ENCODE data around the gene PRKAG2.

The PRKAG2 gene

DNA sequence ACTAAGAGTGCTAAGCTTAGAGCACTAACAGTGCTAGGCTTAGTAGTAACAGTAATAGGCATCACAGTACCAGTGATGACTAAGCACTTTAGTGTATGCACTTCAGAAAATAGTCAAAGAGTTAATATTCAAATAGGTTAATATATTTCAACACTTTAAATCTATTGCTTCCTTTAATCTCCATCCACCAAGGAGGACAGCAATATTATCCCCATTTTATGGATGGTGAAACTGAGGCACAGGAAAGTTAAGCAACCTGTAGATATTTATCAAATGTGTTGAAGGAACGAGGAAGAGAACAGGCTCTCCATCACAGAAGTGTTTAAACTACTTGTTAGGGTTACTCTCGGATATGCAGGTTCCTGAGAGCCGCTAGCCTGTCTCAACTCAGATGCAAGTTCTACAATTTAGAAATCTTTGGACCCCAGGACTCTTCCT is 165.5 kb downstream of the PRKAG2 start:
- DNase-seq (ENCODE audit: low read depth, low spot score): no peak

DNA sequence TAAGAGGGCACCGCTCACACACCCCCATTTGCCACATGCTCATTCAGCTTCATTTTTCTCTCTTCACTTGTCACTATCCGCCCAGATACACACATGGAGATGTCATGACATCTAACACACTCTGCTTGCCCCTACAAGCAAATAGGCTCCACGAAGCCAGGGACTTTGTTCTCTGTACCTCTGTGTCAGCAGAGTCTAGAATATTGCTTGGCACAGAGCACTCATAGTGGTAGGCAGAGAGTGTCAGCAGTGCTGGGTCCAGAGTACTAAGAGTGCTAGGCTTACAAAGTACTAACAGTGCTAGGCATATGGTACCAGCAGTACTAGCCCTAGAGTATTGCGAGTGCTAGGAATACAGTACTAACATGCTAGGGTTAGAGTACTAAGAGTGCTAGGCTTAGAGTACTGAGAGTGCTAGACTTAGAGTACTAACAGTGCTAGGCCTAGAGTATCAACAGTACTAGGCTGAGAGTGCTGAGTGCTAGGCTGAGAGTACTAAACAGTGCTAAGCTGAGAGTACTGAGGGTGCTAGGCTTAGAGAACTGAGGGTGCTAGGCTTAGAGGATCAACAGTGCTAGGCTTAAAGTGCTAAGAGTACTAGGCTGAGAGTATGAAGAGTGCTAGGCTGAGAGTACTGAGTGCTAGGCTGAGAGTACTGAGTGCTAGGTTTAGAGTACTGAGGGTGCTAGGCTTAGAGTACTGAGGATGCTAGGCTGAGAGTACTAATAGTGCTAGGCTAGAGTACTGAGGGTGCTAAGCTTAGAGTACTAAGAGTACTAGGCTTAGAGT is 166.1 kb downstream of the PRKAG2 start:
- DNase-seq (ENCODE audit: low read depth, low spot score): no peak

DNA sequence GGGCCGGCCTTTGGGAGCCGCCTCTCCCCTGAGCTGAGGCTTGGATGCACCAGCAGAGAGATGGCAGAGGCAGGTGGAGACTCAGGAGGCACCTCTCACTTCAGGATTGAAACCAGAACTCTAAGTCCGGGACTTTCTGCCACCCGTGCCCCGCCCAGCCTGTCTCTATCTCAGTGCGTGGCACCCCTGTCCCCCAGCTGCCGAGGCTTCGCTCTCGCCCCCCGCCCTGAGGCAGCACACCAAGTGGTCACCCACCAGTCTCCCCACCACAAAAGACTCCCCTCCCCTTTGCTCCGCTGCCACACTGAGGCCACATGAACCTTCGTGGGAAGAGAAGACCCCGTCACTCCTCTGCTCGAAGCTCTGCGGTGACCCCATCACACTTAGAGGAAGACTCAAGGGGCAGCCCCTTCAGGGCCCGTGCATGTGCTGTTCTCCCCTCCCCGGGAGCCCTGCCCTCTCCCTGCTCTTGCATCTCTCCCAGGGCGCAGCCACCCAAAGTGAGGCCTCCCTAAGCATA is 166.7 kb downstream of the PRKAG2 start:
- no peak for DNase-seq (ENCODE audit: low read depth, low spot score)

GRCh38 chr7:151709141-151710038 is 167.5 kb downstream of the PRKAG2 start:
- no peak for DNase-seq (ENCODE audit: low read depth, low spot score)

- DNase-seq (ENCODE audit: low read depth, low spot score): no peak
Measured at GRCh38 chr7:151708610-151709009, 168.3 kb downstream of the PRKAG2 start.

DNA sequence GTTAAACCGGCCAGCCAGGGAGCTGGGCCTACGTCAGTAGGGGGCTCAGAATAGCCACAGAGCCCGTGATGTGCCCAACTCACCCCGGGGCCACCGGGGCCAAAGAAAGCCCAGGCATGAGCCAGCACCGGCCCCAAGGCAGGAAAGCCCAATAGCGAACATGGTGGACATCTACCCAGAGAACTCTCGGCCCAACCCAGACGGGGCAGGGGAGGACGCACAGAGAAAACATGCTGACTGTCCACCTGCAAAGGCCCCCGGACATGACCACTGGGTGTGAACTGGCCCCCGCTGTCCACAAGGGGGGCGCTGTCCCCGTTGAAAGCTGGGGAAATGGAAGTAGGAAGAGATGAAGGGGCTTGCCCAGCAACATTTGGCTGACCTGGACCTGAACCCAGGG is 169.2 kb downstream of the PRKAG2 start:
- DNase-seq (ENCODE audit: low read depth, low spot score): no peak

- DNase-seq (ENCODE audit: low read depth, low spot score): no peak
Measured at GRCh38 chr7:151707105-151707469, 169.8 kb downstream of the PRKAG2 start.

DNA sequence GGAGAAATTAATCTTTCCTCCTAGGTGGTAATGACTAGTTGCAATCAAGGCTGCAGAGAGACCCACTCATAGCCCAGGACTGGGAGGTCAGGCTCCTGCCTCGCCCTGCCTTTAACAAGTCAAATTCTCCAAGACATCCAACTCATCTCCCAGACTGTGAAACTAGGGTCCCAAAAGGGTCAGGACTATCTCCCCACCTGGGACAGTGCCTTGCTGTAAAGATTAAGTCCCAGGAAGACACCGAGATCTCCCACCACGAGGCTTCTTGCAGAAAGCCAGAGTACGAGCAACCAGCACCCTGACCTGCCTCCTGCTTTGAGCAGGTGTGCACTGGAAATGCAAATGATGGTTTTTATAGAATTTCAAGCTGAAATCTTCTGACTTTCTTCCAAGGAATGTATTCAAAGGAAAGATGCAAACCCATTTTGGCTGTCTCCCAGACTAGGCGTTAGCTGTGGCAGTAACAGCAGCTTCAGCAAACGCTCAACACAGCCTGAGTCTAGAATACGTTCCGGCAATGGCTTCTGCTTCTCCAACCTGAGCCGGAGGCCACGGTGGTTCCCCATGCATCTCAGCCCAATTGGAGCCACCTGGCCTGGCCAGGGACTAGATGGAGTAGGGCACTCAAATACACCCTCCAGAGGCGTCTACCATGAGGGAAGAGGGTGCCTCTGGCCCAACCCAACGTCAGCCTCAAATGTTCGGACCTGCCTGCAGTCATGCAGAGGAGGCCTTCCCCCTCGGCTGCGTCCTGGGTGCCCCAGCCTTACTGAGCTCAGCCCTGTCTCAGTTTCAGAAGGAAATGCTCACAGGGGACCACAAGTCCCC is 170.4 kb downstream of the PRKAG2 start:
- DNase-seq (ENCODE audit: low read depth, low spot score): peak; percentile 58

DNA sequence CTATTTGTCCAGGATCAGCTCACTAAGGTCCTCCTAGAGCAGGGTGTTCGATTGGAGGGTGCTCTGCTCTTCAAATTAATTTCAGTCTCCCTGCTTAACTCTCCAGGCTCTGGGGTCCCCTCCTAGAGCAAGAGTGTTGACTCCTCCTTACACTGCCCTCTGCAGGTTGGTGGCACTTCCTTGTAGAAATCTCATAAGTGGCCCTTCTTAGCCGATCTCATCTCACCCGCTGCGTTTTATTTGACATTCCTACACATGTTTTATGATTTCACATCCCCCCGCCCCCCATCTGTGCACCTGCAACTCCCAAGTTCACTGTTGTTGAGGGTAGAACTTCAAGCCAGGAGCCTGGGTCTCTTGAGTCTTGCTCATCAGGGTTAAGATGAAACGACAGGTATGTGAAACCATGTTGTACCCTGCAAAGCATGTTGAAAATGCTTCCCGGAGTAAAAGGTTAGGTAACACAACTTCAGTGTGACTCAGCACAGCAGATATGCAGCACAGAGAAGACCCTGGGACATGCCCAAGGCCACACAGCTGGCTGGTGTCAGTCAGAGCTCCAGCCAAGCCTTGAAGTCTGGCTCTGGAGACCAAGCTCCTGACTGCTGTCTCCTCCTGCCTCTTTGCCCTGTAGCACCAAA is 171.2 kb downstream of the PRKAG2 start:
- DNase-seq (ENCODE audit: low read depth, low spot score): peak; percentile 57

DNA sequence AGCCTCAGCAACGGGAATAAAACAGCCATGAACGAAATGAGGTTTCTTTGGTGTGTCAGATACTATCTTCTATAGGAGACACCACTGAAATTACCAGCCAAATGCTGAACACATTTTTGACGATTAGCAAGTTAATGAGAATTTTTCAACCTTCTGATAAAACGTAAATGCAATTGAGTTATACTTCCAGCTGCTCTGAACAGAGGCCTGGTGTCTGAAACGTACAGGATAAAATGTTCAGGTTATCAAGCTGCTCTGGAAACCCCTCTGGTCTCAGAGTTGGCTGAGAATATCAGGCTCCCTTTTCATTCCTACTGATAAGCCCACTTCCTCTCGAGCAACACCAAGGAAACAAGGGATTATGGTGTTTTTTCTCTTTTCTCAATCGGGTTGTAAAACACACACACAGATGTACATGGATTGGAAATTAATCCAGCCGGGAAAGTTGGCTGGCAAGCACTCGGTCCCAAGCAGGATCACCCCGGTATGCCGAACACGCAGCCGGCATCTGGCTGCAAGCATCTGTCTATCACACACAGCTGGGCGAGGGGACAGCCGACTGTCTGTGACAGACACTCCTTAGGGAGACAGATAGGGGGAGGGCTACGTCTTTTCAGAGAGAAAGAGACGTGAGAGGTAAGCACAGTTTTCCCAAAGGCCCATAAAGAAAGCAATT is 171.8 kb downstream of the PRKAG2 start:
- DNase-seq (ENCODE audit: low read depth, low spot score): no peak

GRCh38 chr7:151704299-151704959 is 172.5 kb downstream of the PRKAG2 start:
- DNase-seq (ENCODE audit: low read depth, low spot score): no peak

- DNase-seq (ENCODE audit: low read depth, low spot score): no peak
Measured at GRCh38 chr7:151702961-151703360, 174.0 kb downstream of the PRKAG2 start.

DNA sequence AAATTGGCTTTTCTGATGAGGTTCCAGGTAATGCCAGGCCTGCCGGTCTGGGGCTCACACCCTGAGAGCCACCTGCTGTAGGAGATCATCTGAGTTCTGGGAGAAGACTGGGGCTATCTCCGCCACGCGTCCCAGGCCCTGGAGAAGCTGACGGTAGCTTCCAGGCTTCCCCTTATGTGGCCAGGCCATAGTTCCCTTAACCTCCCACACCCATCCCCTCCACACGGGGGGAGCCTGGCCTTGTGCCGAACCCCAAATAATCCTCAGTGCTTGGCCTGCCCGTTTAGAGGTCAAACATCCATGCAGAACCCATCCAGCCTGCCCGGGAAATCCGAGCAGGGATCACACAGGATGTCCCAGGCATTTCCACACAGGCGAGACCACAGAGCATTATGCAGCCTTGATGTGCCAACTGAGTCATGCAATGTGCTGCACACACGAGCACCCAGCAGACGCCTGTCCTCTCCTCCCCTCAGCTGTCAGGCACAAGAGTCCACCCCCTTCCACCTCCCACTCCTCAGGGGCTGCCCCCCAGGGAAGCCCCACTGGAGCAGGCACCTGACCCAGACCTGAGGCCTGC is 176.2 kb downstream of the PRKAG2 start:
- DNase-seq (ENCODE audit: low read depth, low spot score): peak; percentile 77

GRCh38 chr7:151699928-151700319 is 177.0 kb downstream of the PRKAG2 start:
- DNase-seq (ENCODE audit: low read depth, low spot score): peak; percentile 65

GRCh38 chr7:151699147-151699927 is 177.6 kb downstream of the PRKAG2 start:
- DNase-seq (ENCODE audit: low read depth, low spot score): peak; percentile 96

DNA sequence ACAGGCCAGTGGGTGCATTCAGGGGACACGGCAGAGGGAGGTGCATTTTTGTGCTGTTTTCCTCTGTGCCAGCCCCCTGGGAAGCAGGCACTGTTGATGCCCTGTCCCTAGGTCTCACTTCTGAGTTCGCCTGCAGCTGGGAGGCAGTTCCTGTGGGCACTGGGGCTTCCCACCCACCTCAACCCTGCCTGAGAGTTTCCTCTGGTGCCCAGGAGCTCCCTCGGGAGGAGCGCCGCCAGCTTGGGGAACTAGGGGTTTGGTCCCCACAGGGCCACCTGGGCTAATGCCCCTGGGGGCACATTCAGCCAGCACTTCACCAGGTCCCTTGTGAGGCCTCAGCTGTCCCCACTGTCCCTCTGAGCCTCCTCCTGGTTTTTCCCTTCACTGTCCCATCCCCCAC is 179.0 kb downstream of the PRKAG2 start:
- no peak for DNase-seq (ENCODE audit: low read depth, low spot score)

DNA sequence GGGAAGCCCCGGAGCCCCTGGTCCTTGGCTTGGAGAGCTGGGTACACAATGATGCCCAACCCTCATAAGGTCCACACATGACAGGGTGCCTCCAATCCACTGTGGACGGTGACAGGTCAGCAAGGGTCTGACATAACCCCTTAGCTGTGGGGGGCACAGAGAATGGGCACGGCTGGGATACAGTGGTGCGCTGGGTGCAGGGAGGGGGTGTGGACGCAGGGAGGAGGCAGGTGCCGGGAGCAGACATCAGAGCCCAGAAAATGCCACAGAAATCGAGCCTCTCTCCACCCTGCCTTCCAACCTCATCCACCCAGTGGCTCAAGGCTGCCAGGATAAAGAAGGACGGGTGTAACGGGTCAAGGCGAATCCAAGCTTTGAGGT is 179.4 kb downstream of the PRKAG2 start:
- DNase-seq (ENCODE audit: low read depth, low spot score): no peak

DNA sequence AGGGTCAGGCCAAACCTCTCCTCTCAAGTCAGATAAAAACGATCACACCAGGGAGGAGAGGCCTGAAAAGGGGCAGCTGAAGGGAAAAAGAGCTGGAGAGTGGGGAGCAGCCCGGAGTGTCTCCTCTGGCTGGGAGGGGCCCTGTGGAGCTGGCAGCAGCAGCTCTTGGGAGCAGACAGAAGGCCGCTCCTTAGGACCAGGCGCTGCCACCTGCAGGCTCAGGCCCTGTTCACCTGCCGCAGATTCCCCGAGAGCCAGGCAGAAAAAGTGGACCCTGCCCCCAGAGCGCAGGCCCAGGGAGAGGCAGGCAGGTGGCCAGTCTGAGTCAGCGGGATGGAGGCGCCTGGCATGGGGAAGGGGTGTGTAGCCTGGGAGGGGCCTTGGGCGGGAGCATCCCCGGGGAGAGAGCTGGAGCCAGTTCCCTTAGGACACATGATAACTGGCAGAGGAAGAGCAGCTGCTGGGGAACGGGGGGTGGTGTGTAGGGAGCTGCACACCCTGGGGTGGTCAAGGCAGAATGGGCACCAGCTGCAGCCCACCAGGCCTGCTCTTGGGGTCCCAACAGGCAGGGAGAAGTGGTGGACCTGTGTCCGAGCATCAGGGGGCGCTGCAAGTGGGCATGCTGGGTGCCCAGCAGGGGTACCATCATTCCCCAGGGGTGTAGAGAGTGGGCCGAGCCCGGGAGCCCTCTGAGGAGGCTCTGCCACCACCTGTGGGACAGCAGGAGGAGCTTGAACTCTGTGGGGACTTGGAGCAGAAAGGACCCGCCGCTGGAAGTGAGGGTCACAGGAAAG is 180.0 kb downstream of the PRKAG2 start:
- DNase-seq (ENCODE audit: low read depth, low spot score): peak; percentile 70
